ENCODE measurements around the gene CHKA.

Gene CHKA

GRCh38 chr11:68071281-68072048 lies 49.7 kb downstream of the CHKA start:
- peak in 1 of 2 donors; percentile 18 for DNase-seq

- no peak for DNase-seq
Measured at GRCh38 chr11:68067991-68068390, 53.2 kb downstream of the CHKA start.

DNA sequence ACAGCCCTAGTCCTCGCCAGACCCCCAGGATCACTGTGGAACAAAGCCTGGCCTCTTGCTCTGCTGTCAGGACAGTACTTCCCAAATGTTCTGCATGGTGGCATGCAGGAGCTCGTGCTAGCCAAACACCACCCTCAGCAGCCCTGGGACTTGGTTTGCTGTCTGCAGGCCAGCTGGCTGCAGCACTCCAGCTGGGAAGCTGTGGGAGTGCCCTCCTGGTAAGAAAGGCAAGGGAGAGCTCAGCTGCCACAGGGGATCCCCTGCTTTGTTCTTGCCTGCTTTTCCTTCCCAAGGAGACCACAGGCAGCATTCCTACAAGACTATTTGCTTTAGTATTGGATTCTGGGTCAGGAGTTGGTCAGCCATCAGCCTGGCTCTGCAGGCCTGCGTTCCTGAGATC lies 54.4 kb downstream of the CHKA start:
- DNase-seq, result no peak

DNA sequence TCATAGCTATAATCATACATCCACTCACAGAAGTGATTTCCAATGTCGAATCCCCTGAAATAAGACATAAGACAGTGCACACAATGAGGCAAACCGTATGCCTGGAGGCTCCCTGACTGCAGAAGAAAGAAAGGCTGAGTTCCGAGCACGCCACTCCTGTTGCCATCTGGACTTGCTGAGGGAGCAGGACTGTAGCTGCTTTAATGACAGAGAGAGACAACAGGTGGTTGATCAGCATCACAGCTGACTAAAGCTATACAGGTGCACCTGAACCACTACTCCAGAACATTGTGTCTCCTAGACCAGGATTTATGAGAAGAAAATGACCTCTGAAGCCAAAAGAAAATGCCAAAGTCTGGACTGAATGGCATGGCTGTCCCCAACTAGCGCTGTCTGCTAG lies 55.3 kb downstream of the CHKA start:
- no peak for DNase-seq

- peak; percentile 37 to 49 for DNase-seq
Measured at GRCh38 chr11:68064926-68065325, 56.3 kb downstream of the CHKA start.

DNA sequence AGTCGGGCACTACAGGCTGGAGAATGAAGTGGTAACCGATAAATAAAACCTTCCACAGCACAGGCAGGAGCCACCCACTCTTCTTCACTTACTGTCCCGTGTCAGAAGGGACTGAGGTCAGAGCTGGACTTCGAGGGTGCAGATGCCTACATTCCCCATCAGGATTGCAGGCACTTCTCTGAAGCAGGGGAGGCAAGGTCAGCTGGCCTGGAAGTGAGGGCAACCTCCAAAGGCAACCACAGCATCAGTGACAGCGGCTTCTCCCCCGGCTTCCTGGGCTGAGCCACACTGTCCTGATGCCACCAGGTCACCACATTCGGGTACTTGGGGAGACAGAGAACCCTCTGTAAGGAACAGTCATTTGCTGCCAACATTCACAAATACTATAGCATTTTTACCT lies 59.7 kb downstream of the CHKA start:
- peak; percentile 14 to 48 for DNase-seq

DNA sequence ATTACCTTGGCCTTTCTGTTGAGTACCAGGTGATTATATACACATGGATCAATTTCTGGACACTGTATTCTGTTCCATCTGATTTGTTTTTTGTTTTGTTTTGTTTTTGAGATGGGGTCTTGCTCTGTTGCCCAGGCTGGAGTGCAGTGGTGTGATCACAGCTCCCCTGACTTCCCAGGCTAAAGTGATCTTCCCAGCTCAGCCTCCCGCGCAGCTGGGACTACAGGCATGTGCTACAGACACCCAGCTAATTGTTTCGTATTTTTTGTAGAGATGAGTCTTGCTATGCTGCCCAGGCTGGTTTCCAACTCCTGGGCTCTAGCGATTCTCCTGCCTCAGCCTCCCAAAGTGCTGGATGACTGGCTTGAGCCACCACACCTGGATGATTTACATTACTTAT lies 63.4 kb downstream of the CHKA start:
- no peak for DNase-seq

DNA sequence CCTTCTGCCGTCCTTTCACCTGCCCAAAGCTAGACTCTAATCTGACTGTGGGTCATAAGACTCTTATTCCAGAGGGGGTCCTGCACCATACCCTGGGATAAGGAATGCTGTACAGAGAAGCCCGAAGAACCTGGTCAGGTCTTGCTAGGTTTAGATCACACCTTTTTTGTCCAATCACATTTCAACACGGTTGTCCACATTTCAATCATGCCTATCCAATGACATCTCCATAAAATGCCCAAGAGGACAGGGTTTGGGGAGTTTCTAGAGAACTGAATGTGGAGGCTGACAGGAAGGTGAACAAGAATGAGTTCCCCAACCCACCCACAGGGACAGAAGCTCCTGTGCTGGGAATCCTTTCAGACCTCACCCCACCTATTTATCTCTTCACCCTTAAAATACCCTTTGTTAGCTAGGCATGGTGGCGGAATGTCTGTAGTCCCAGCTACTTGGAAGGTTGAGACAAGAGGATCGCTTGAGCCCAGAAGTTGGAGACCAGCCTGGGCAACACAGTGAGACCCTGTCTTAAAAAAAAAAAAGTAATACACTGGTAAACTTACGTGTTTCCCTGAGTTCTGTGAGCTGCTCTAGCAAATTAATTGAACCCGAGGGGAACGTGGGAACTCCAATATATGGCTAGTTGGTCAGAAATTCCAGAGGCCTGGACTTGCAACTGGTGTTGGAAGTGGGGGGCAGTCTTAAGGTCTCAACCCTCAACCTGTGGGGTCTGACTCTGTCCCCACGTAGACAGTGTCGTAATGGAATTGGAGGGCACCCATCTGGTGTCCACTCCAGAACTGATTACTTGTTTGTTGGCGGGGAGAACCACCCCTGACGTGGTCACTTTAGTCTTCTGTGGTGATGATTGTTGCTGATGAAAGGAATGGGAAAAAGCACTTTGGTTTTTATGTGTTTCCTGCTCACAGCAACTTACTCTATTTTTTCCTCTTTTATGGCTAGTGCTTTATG lies 64.6 kb downstream of the CHKA start:
- DNase-seq, result no peak

GRCh38 chr11:68053981-68054812 lies 67.0 kb downstream of the CHKA start:
- peak; percentile 11 to 41 for DNase-seq

DNA sequence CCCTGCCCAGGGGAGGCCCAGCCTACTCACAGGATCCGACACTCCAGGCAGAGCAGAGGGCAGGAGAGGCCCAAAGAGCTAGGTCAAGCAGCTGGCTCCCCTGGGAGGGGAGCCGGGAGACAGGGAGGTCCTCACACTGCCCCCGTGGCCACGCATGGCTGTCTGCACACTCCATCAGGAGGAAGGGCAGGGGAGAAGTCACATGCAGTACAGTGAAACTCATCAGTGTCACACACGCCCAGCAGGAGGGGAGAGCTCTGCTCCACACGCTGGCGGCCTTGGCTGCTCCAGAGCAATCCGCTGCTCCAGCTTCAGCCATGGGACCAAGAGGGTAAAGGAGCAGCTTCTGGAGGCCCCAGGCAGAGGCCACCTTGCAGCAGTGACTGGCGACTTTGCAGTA lies 68.1 kb downstream of the CHKA start:
- DNase-seq, result peak in 1 of 2 donors; percentile 43

GRCh38 chr11:68052137-68052873 lies 68.9 kb downstream of the CHKA start:
- no peak for DNase-seq

DNA sequence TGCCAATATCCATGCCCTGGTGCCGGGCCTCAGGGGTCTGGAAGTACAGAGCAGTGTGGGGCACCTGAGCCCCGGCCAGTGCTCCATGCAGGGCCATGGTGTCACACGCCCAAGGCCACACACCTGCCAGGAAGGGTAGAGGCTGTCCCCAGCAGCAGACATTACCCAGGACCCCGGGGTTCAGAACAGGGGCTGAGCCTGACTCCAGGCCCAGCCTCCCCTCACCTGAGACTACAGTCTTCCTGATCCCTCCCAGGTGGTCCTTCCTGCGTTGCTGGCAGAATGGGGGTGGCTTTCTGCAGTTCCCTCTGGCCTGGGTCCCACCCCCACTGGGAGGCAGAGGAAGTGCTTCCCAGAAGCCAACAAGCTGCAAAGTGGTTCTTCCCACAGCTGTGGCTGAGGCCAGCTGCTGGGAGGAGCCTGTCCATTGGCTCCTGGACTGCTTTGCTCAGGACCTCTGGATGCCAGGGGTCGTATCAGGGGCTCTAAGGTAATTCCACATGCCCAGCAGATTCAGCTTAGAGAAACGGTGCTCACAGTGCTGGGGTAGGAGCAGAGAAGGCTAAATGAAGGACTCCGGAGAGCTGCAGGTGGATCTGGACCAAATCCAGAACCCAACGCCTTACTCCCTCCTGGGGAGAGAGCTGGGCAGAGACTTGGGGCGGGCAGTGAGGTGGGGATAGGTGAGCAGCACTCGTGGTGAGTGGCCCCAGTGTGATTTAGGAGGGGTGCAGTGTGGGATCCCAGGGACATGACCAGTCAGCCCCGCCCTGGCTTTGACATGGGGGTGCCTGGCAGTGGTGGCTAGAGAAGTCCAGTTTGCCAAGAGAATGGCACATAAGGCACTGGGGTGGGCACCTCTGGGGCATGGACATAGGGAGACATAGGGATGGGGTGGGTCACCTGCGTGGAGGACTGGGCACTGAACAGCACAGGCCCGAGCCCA lies 69.7 kb downstream of the CHKA start:
- DNase-seq, result no peak

GRCh38 chr11:68050371-68050841 lies 70.8 kb downstream of the CHKA start:
- no peak for DNase-seq

- DNase-seq, result no peak
Measured at GRCh38 chr11:68049509-68050370, 71.4 kb downstream of the CHKA start.

GRCh38 chr11:68048681-68049508 lies 72.3 kb downstream of the CHKA start:
- DNase-seq, result no peak

GRCh38 chr11:68047437-68048290 lies 73.5 kb downstream of the CHKA start:
- no peak for DNase-seq

DNA sequence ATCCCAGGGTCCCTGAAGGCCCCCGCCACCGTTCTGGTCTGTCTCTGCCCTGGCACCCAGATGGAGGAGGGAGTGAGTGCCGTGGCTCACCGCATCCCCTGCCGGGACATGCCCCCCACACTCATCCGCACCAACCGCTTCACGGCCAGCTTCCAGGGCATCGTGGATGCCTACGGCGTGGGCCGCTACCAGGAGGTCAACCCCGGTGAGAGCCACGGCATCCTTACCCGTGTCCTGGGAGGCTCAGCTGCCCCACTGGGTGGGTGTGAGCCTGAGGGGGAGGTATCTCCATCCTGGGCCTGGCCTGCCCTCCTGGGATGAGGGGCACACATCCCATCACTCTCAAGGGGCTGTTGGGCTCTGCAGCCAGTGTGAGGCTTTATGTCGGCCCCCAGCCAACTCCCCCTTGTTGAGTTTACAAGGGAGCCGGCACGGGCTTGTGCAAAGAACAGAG lies 76.3 kb downstream of the CHKA start:
- no peak for DNase-seq
